K562 (cell line): ENCODE results near the gene POP7. TPM values are rescaled to one million over a fixed set of nuclear protein-coding genes. Genes with fewer than 3 reads are reported as not detected.

Experiments used
- AFF4 ChIP-seq: sonication (generic); formaldehyde crosslinking; IDR thresholded peaks from 2 replicates; pipeline ENCODE4 v1.8.0; 2023; ENCODE audit warnings: mild to moderate bottlenecking, missing genetic modification reagents
- ELF4 ChIP-seq: fragments of 450-650 bp; formaldehyde crosslinking; IDR thresholded peaks from 2 replicates; pipeline ENCODE4 v1.4.0; 2022; ENCODE audit warnings: missing genetic modification characterization
- ETV6 ChIP-seq, 3 experiments: fragments of 150-350 bp in 1 of 3; sonication (generic) in 1 of 3; formaldehyde crosslinking in 1 of 3; IDR thresholded peaks; 2 replicates each; pipeline versions ENCODE4 v1.6.1 to v1.8.0; 2014 to 2022; ENCODE audit warnings: borderline replicate concordance in 2 of 3, low read depth in 2 of 3, antibody characterized with exemption in 1 of 3, low read length in 1 of 3, mild to moderate bottlenecking in 1 of 3, missing genetic modification reagents in 1 of 3
- HDAC1 ChIP-seq, 2 experiments: fragments of 450-650 bp; IDR thresholded peaks; 2 replicates each; pipeline ENCODE4 v1.6.1; 2016 to 2017; ENCODE audit warnings: inconsistent platforms in 1 of 2, mild to moderate bottlenecking in 1 of 2, moderate library complexity in 1 of 2
- MYBL2 ChIP-seq, 2 experiments: fragments of 450-650 bp in 1 of 2; sonication (generic) in 1 of 2; formaldehyde crosslinking in 1 of 2; IDR thresholded peaks; 2 replicates each; pipeline versions ENCODE4 v1.6.1 to v1.8.1; 2017 to 2022; ENCODE audit warnings: borderline replicate concordance in 1 of 2, inconsistent platforms in 1 of 2, low read depth in 1 of 2, mild to moderate bottlenecking in 1 of 2, missing genetic modification reagents in 1 of 2, moderate library complexity in 1 of 2
- MYC ChIP-seq, 2 experiments: fragments of 250-450 bp in 1 of 2; sonication (Bioruptor Pico) in 1 of 2; IDR thresholded peaks; 2 replicates each; pipeline versions ENCODE4 v1.5.1 to v1.6.1; 2012 to 2021; ENCODE audit warnings: low read depth in 2 of 2, borderline replicate concordance in 1 of 2, improper control_type of control experiment in 1 of 2, low read length in 1 of 2, mild to moderate bottlenecking in 1 of 2, moderate library complexity in 1 of 2
- RREB1 ChIP-seq: fragments of 250-450 bp; sonication (Bioruptor Pico); IDR thresholded peaks from 2 replicates; pipeline ENCODE4 v1.4.0; 2020
- ZNF354B ChIP-seq: fragments of 250-450 bp; sonication (Bioruptor Pico); IDR thresholded peaks from 2 replicates; pipeline ENCODE4 v1.4.0; 2020
- polyA plus RNA-seq, 8 experiments: library from polyadenylated mRNA; depleted of rRNA in 4 of 8; stranded (reverse) in 5 of 8; unstranded in 3 of 8; fragments of >200 nt; fragmentation: Nextera tagmentation in 2 of 8; fragmentation: Illumina TruSeq in 1 of 8; extraction: Ambion mirVana in 2 of 8; extraction: Trizol in 1 of 8; gene quantifications; 2 replicates each; pipeline versions ENCODE4 v1.2.1 to v1.2.3, GENCODE V29; 2011 to 2014; ENCODE audit warnings: inconsistent platforms in 1 of 8, missing spikeins in 1 of 8
- total RNA-seq, 7 experiments: library from RNA; depleted of rRNA in 6 of 7; stranded (reverse); fragments of >200 nt in 6 of 7; fragmentation: Illumina TruSeq in 2 of 7; extraction: Trizol in 2 of 7; gene quantifications; 2 replicates each; pipeline versions ENCODE4 v1.2.1 to v1.2.3, GENCODE V29; 2011 to 2021; ENCODE audit warnings: low replicate concordance in 1 of 7
- TF ChIP-seq, protein P1 (sequence below): fragments of 250-450 bp; sonication (Bioruptor Pico); IDR thresholded peaks from 2 replicates; pipeline ENCODE4 v1.5.0; 2021; ENCODE audit warnings: mild to moderate bottlenecking, borderline replicate concordance
- TF ChIP-seq, protein P2 (sequence below): fragments of 150-350 bp; conservative IDR thresholded peaks from 2 replicates; pipeline ENCODE4 v1.6.1; 2014; ENCODE audit warnings: low read length

POP7 gene
- total and polyA plus RNA-seq, 9 of the 15 experiments (the other 6 are each of a cell fraction or from before 2014, with no cell fraction given): 11.5 to 163 (median 68.9) TPM

DNA sequence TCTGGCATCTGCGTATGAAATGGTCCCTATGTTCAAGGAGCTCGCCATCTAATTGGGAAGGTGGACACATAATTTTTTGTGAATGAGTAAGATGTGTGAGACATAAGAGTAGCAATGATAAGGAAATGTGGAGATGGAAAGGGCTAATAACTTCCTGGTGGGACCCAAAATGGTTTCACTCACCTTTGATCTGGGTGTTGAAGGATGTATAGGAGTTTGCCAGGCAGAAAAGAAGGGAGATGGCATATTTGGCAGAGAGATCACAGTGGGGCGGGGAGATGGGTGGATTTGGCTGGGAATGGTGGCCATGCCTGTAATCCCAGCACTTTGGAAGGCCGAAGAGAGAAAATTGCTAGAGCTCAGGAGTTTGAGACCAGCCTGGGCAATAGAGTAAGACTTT lies 4.5 kb downstream of the POP7 start (continued):
- TF ChIP-seq RREB1 (CRISPR knock-in tag) (no peak), MYC (IDR thresholded peaks at IDR 0.05; ENCODE audit: low read depth, low read length) (no peak), MYC (CRISPR knock-in tag; IDR thresholded peaks at IDR 0.05; ENCODE audit: borderline replicate concordance, low read depth) (no peak), ELF4 (CRISPR knock-in tag) (no peak), MYBL2 (IDR thresholded peaks at IDR 0.05; ENCODE audit: low read depth) (no peak), MYBL2 (CRISPR knock-in tag; IDR thresholded peaks at IDR 0.05; ENCODE audit: borderline replicate concordance) (no peak), AFF4 (no peak), ETV6 (IDR thresholded peaks at IDR 0.05; ENCODE audit: borderline replicate concordance in 1 of 2, low read depth in 2 of 2, low read length in 1 of 2) (no peak), ETV6 (CRISPR knock-in tag; IDR thresholded peaks at IDR 0.05; ENCODE audit: borderline replicate concordance) (no peak), HDAC1 (IDR thresholded peaks at IDR 0.05) (no peak), ZNF354B (no peak)
- TF ChIP-seq, protein P1, sequence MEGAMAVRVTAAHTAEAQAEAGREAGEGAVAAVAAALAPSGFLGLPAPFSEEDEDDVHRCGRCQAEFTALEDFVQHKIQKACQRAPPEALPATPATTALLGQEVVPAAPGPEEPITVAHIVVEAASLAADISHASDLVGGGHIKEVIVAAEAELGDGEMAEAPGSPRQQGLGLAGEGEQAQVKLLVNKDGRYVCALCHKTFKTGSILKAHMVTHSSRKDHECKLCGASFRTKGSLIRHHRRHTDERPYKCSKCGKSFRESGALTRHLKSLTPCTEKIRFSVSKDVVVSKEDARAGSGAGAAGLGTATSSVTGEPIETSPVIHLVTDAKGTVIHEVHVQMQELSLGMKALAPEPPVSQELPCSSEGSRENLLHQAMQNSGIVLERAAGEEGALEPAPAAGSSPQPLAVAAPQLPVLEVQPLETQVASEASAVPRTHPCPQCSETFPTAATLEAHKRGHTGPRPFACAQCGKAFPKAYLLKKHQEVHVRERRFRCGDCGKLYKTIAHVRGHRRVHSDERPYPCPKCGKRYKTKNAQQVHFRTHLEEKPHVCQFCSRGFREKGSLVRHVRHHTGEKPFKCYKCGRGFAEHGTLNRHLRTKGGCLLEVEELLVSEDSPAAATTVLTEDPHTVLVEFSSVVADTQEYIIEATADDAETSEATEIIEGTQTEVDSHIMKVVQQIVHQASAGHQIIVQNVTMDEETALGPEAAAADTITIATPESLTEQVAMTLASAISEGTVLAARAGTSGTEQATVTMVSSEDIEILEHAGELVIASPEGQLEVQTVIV: no peak
- TF ChIP-seq, protein P2, sequence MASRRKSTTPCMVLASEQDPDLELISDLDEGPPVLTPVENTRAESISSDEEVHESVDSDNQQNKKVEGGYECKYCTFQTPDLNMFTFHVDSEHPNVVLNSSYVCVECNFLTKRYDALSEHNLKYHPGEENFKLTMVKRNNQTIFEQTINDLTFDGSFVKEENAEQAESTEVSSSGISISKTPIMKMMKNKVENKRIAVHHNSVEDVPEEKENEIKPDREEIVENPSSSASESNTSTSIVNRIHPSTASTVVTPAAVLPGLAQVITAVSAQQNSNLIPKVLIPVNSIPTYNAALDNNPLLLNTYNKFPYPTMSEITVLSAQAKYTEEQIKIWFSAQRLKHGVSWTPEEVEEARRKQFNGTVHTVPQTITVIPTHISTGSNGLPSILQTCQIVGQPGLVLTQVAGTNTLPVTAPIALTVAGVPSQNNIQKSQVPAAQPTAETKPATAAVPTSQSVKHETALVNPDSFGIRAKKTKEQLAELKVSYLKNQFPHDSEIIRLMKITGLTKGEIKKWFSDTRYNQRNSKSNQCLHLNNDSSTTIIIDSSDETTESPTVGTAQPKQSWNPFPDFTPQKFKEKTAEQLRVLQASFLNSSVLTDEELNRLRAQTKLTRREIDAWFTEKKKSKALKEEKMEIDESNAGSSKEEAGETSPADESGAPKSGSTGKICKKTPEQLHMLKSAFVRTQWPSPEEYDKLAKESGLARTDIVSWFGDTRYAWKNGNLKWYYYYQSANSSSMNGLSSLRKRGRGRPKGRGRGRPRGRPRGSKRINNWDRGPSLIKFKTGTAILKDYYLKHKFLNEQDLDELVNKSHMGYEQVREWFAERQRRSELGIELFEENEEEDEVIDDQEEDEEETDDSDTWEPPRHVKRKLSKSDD: no peak
